A549 (cell line): Measurements from ENCODE around the gene DCDC2.

Experiments
- CTCF ChIP-seq: fragments of >200 bp; sonication (Bioruptor Twin); formaldehyde crosslinking; IDR thresholded peaks from 3 replicates; pipeline ENCODE4 v1.5.1; 2016
- EP300 ChIP-seq, 2 experiments: fragments of >200 bp; sonication (Bioruptor Twin); formaldehyde crosslinking; IDR thresholded peaks; 2 replicates in 1 of 2; 3 replicates in 1 of 2; pipeline ENCODE4 v1.6.1; 2016 to 2017
- MAFK ChIP-seq: fragments of 450-650 bp; IDR thresholded peaks from 2 replicates; pipeline ENCODE4 v1.6.1; 2014; ENCODE audit not compliant: partially characterized antibody
- NR3C1 ChIP-seq: fragments of >200 bp; sonication (Bioruptor Twin); formaldehyde crosslinking; IDR thresholded peaks from 3 replicates; pipeline ENCODE4 v1.6.1; 2017
- RAD21 ChIP-seq, 2 experiments: fragments of >200 bp in 1 of 2; sonication (Bioruptor Twin) in 1 of 2; formaldehyde crosslinking in 1 of 2; IDR thresholded peaks in 1 of 2; conservative IDR thresholded peaks in 1 of 2; 2 replicates in 1 of 2; 3 replicates in 1 of 2; pipeline ENCODE4 v1.6.1; 2012 to 2018; ENCODE audit warnings: inconsistent platforms in 1 of 2
- RARB ChIP-seq: fragments of 250-450 bp; sonication (Bioruptor Pico); IDR thresholded peaks from 2 replicates; pipeline ENCODE4 v1.8.0; 2021; ENCODE audit warnings: mild to moderate bottlenecking, moderate library complexity
- RCOR1 ChIP-seq: fragments of 150-350 bp; IDR thresholded peaks from 2 replicates; pipeline ENCODE4 v1.6.1; 2014; ENCODE audit warnings: antibody characterized with exemption, low read length, low read depth
- USF2 ChIP-seq: fragments of 450-650 bp; IDR thresholded peaks from 2 replicates; pipeline ENCODE4 v1.6.1; 2014; ENCODE audit warnings: antibody characterized with exemption

GRCh38 chr6:24240380-24240928 lies 117.4 kb downstream of the DCDC2 start:
- no peak for TF ChIP-seq CTCF
- TF ChIP-seq NR3C1, result no peak
- TF ChIP-seq USF2, result no peak
- TF ChIP-seq RARB (CRISPR knock-in tag), result no peak
- no peak for TF ChIP-seq EP300 (IDR thresholded peaks at IDR 0.05)
- no peak for TF ChIP-seq RAD21 (conservative IDR thresholded peaks at IDR 0.05 in 1 of 2, IDR thresholded peaks at IDR 0.05 in 1 of 2)
- peak; percentile 55 for TF ChIP-seq MAFK
- no peak for TF ChIP-seq RCOR1
